ENCODE measurements around the gene RNF168. TPM values are rescaled to one million over a fixed set of nuclear protein-coding genes. Genes with fewer than 3 reads are reported as not detected.
"Not testable (repeated sequence)": the region's sequence is repeated elsewhere in the genome, so short reads cannot be mapped to it uniquely, and the experiment has no call there.

RNF168 gene
- total and polyA plus RNA-seq, 12 donors: 4.1 to 22.9 (median 16.7) TPM

GRCh38 chr3:196472286-196472685, 31.3 kb downstream of the RNF168 start:
- H3K4me1 ChIP-seq (replicated peaks in 1 of 2): no peaks in the 10 kb centered on the region
- WGBS, 4 donors: 89 to 95% (median 93%) methylated on average over 8 of the region's 8 CpGs
- H3K36me3 ChIP-seq (replicated peaks in 1 of 2): peaks cover 0 to 41% of the 10 kb centered on the region in 2 donors
- TF ChIP-seq POLR2A (IDR thresholded peaks at IDR 0.05) (no peak), CTCF (IDR thresholded peaks at IDR 0.05) (no peak)
- intact Hi-C loops (cut with DNase I): no loop called here
- DNase-seq: no peak
- no peak overlapping the region for H3K4me3 ChIP-seq
- no peaks in the 10 kb centered on the region for H3K9me3 ChIP-seq (replicated peaks in 1 of 3)
- H3K27ac ChIP-seq: no peak overlapping the region
- no peaks in the 10 kb centered on the region for H3K27me3 ChIP-seq

GRCh38 chr3:196471551-196471950, 32.0 kb downstream of the RNF168 start:
- Histone ChIP-seq H3K27me3 (no peaks in the 10 kb centered on the region), H3K4me3 (no peak overlapping the region), H3K36me3 (replicated peaks in 1 of 2) (peaks cover 0 to 37% of the 10 kb centered on the region in 2 donors), H3K4me1 (replicated peaks in 1 of 2) (no peaks in the 10 kb centered on the region), H3K27ac (no peak overlapping the region), H3K9me3 (replicated peaks in 1 of 3) (no peaks in the 10 kb centered on the region)
- WGBS, 4 donors: 86 to 89% (median 88%) methylated on average over 2 of the region's 2 CpGs
- intact Hi-C loops (cut with DNase I): no loop called here
- DNase-seq: no peak
- TF ChIP-seq POLR2A (IDR thresholded peaks at IDR 0.05) (no peak), CTCF (IDR thresholded peaks at IDR 0.05) (no peak)

- H3K9me3 ChIP-seq (replicated peaks in 1 of 3); H3K4me1 ChIP-seq (replicated peaks in 1 of 2); H3K27ac ChIP-seq; DNase-seq; H3K27me3 ChIP-seq; intact Hi-C loops (cut with DNase I); H3K4me3 ChIP-seq: not testable (repeated sequence)
- 92 to 99% (median 98%) methylated on average over 3 of the region's 3 CpGs for WGBS, 4 donors
- peaks cover 0 to 35% of the 10 kb centered on the region in 2 donors for H3K36me3 ChIP-seq (replicated peaks in 1 of 2)
Observed at GRCh38 chr3:196470182-196470581, 33.4 kb downstream of the RNF168 start.

- no peaks in the 10 kb centered on the region for H3K9me3 ChIP-seq (replicated peaks in 1 of 3)
- whole genome bisulfite sequencing, 4 donors: 92 to 100% (median 98%) methylated on average over 3 of the region's 3 CpGs
- TF ChIP-seq POLR2A (IDR thresholded peaks at IDR 0.05): no peak
- no peak for TF ChIP-seq CTCF (IDR thresholded peaks at IDR 0.05)
- H3K36me3 ChIP-seq (replicated peaks in 1 of 2): no peaks in the 10 kb centered on the region
- no peak overlapping the region for H3K4me3 ChIP-seq
- H3K4me1 ChIP-seq (replicated peaks in 1 of 2): no peaks in the 10 kb centered on the region
- H3K27me3 ChIP-seq: no peaks in the 10 kb centered on the region
- H3K27ac ChIP-seq: no peak overlapping the region
- intact Hi-C loops (cut with DNase I): no loop called here
- DNase-seq: no peak
Observed at GRCh38 chr3:196463804-196464203, 39.8 kb downstream of the RNF168 start.

GRCh38 chr3:196463478-196463756, 40.2 kb downstream of the RNF168 start:
- DNase-seq: no peak
- Histone ChIP-seq H3K4me3 (no peak overlapping the region), H3K27ac (no peak overlapping the region), H3K27me3 (no peaks in the 10 kb centered on the region), H3K4me1 (replicated peaks in 1 of 2) (no peaks in the 10 kb centered on the region), H3K9me3 (replicated peaks in 1 of 3) (no peaks in the 10 kb centered on the region), H3K36me3 (replicated peaks in 1 of 2) (no peaks in the 10 kb centered on the region)
- TF ChIP-seq CTCF (IDR thresholded peaks at IDR 0.05) (no peak), POLR2A (IDR thresholded peaks at IDR 0.05) (no peak)
- WGBS, 4 donors: 96 to 100% (median 98%) methylated on average over 2 of the region's 2 CpGs
- intact Hi-C loops (cut with DNase I): no loop called here

- H3K4me1 ChIP-seq (replicated peaks in 1 of 2); intact Hi-C loops (cut with DNase I); H3K27ac ChIP-seq; DNase-seq; H3K4me3 ChIP-seq; H3K27me3 ChIP-seq; H3K36me3 ChIP-seq (replicated peaks in 1 of 2); H3K9me3 ChIP-seq (replicated peaks in 1 of 3): not testable (repeated sequence)
- WGBS, 4 donors: 94 to 100% (median 98%) methylated on average over 1 of the region's 1 CpG
Observed at GRCh38 chr3:196462680-196463477, 40.7 kb downstream of the RNF168 start.

Data from adrenal gland (tissue), 12 donors.